ENCODE measurements around the gene SLC25A21.

- no peak for TF ChIP-seq POLR2A (IDR thresholded peaks at IDR 0.05)
- no peak for TF ChIP-seq POLR2AphosphoS5 (IDR thresholded peaks at IDR 0.05)
- TF ChIP-seq, protein P1, sequence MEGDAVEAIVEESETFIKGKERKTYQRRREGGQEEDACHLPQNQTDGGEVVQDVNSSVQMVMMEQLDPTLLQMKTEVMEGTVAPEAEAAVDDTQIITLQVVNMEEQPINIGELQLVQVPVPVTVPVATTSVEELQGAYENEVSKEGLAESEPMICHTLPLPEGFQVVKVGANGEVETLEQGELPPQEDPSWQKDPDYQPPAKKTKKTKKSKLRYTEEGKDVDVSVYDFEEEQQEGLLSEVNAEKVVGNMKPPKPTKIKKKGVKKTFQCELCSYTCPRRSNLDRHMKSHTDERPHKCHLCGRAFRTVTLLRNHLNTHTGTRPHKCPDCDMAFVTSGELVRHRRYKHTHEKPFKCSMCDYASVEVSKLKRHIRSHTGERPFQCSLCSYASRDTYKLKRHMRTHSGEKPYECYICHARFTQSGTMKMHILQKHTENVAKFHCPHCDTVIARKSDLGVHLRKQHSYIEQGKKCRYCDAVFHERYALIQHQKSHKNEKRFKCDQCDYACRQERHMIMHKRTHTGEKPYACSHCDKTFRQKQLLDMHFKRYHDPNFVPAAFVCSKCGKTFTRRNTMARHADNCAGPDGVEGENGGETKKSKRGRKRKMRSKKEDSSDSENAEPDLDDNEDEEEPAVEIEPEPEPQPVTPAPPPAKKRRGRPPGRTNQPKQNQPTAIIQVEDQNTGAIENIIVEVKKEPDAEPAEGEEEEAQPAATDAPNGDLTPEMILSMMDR (IDR thresholded peaks at IDR 0.05): no peak
- no peak for TF ChIP-seq EP300 (IDR thresholded peaks at IDR 0.05)
Measured at GRCh38 chr14:36975834-36976233, 196.6 kb downstream of the SLC25A21 start.

Data from stomach (tissue), 4 donors.